ENCODE data around the gene PFAS. TPM values are rescaled to one million over a fixed set of nuclear protein-coding genes. Genes with fewer than 3 reads are reported as not detected.

Gene PFAS
- total RNA-seq, 1 donor from 2014 or later: 37.2 TPM

GRCh38 chr17:8290043-8290442 lies 41.0 kb downstream of the PFAS start:
- no peak for DNase-seq (ENCODE audit: low read depth)
- H3K4me3 ChIP-seq (ENCODE audit: low read depth, low read length): no peak overlapping the region
- TF ChIP-seq CTCF (conservative IDR thresholded peaks at IDR 0.05; ENCODE audit: low read depth, low read length): no peak

DNA sequence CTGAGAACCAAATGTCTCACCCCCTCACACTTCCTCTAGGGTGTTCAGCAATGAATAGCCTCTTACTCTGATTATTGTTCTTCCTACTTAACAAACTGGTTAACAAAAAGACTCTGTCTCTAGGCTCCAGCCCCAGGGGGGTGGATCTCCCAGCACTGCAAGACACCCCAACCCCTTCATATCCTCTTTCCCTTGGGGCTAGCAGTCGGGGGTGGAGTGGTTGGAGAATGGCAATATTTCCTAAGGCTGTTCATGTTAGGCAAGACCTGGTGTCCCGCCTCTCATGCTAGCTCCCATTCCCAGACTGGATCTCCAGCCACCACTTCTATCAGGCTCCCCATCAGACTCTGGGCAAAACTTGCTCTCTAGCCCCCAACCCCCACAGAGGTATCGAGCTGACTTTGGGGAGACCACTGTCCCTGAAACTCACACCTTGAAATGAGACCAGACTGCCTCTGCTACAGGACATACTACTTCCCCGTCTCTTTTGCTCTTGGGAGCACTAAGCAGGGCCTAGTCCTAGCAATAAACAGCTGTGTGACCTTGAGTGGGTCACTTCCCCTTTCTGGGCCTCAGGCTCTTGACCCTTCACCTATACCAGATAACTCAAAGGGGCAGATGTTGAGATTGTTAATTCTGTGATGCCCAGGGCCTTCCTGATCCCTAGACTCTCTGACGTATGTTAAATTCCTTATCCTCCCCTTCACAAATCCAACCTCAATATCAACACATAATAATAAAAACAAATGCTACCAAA lies 43.7 kb downstream of the PFAS start:
- no peak for DNase-seq (ENCODE audit: low read depth)
- H3K4me3 ChIP-seq (ENCODE audit: low read depth, low read length): no peak overlapping the region
- TF ChIP-seq CTCF (conservative IDR thresholded peaks at IDR 0.05; ENCODE audit: low read depth, low read length): no peak

- no peak overlapping the region for H3K4me3 ChIP-seq (ENCODE audit: low read depth, low read length)
- no peak for TF ChIP-seq CTCF (conservative IDR thresholded peaks at IDR 0.05; ENCODE audit: low read depth, low read length)
- DNase-seq (ENCODE audit: low read depth): no peak
These were observed 45.3 kb downstream of the PFAS start for GRCh38 chr17:8294361-8294760.

DNA sequence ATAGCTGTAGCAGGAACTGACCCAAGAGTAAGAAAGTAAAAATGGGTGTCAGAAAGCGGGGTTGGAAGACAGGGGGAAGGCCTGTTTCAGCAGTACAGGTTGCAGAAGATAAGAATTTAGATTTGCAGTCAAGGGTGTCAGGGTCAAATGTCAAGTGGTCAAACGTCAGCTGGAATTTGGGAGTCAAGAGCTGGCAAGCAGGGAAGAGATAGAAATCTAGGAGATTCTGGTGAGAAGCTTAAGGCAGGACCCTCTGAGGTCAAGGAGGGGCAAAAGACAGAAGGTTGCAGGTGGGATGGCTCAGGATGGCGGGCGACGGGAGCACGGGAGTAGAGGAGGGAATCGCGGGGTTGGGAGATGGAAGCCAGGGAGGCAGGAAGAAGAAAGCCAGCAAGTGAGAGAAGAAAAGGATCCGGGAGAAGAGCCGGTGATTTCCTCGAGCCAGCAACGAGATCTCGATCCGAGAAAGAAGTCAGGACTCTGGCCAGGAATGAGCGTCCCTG lies 45.8 kb downstream of the PFAS start:
- no peak for DNase-seq (ENCODE audit: low read depth)
- TF ChIP-seq CTCF (conservative IDR thresholded peaks at IDR 0.05; ENCODE audit: low read depth, low read length): no peak
- peak overlapping the region; percentile 62 for H3K4me3 ChIP-seq (ENCODE audit: low read depth, low read length)

- no peak for DNase-seq (ENCODE audit: low read depth)
- H3K4me3 ChIP-seq (ENCODE audit: low read depth, low read length): no peak overlapping the region
- no peak for TF ChIP-seq CTCF (conservative IDR thresholded peaks at IDR 0.05; ENCODE audit: low read depth, low read length)
These were observed 51.1 kb downstream of the PFAS start for GRCh38 chr17:8300226-8300625.

DNA sequence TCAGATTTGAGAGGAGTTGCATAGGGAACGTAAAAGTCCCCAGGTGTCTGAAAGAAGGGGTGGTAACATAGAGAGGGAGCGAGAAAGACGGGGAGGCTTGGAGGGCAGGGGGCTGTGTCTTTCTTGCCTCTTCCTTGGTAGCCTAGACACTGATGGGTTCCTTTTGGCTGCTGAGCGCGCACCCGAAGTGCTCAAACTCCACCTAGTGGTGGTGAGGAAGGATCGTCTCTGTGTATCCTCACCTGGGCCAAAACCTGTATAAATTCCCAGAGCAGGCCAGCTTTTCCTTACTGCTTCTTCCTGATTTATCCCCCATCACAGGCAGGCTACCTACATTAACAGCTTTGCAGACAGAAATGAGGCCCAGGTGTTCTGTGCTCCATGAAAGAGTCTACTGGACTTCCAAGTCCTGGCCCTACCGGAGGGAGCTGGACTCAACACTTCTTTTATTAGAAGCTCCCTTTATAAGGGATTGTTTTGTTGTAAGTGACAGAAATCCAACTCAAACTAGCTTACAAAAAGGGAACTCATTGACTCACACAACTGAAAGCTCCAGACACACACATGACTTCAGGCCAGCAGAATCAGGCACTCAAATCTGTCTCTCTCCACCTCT lies 51.6 kb downstream of the PFAS start:
- H3K4me3 ChIP-seq (ENCODE audit: low read depth, low read length): no peak overlapping the region
- TF ChIP-seq CTCF (conservative IDR thresholded peaks at IDR 0.05; ENCODE audit: low read depth, low read length): peak; percentile 90
- DNase-seq (ENCODE audit: low read depth): no peak

Measured in epithelial cell of proximal tubule (primary cell).